GM23248 (cell line): ENCODE results near the gene PTPRN2.
"Not testable (repeated sequence)": the region's sequence is repeated elsewhere in the genome, so short reads cannot be mapped to it uniquely, and the experiment has no call there.

Experiments
- EZH2 ChIP-seq: fragments of 200-600 bp; sonication (generic); IDR thresholded peaks from 2 replicates; pipeline ENCODE4 v1.6.1; 2018; ENCODE audit warnings: antibody characterized with exemption, mild to moderate bottlenecking; ENCODE audit not compliant: insufficient read depth, poor library complexity, severe bottlenecking
- EZH2phosphoT487 ChIP-seq: fragments of 200-600 bp; sonication (generic); IDR thresholded peaks from 2 replicates; pipeline ENCODE4 v1.6.1; 2018; ENCODE audit warnings: antibody characterized with exemption, moderate library complexity, mild to moderate bottlenecking, low read depth; ENCODE audit not compliant: insufficient read depth

- TF ChIP-seq EZH2, EZH2phosphoT487: not testable (repeated sequence)
These were observed 553.7 kb downstream of the PTPRN2 start for GRCh38 chr7:158033925-158034324.
